Islet of Langerhans (tissue), 1 donor: ENCODE measurements around the gene TNXB.
"Not testable (repeated sequence)": the region's sequence is repeated elsewhere in the genome, so short reads cannot be mapped to it uniquely, and the experiment has no call there.

Experiments
- FAIRE-seq: peaks from one replicate; lab custom pipeline; 2011; peaks lifted over from hg19 to GRCh38; lab: Jason Lieb, UNC

Gene TNXB

GRCh38 chr6:32085759-32086459 is 23.2 kb downstream of the TNXB start:
- FAIRE-seq, result no peak

DNA sequence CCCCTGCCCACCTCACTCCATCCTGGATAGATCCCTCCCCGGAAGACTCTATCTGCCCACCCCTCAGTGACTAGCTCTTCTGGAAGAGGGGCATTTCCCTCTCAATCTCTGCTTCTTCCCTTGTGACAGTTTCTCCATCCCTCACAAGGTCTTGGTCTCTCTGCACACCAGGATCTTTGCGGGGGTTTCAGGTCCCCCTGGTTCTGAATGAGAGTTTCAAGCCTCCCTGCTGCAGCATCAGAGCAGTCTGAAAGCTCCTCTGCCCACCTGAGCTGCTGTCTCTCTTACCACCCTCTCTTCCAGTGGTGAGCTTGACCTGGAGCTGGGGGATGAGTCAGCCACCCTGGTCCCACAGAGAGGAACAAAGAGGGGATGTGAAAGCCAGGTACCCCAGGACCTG is 24.4 kb downstream of the TNXB start:
- no peak for FAIRE-seq

GRCh38 chr6:32083812-32084768 is 25.0 kb downstream of the TNXB start:
- no peak for FAIRE-seq

- no peak for FAIRE-seq
These were observed 26.2 kb downstream of the TNXB start for GRCh38 chr6:32082935-32083334.

DNA sequence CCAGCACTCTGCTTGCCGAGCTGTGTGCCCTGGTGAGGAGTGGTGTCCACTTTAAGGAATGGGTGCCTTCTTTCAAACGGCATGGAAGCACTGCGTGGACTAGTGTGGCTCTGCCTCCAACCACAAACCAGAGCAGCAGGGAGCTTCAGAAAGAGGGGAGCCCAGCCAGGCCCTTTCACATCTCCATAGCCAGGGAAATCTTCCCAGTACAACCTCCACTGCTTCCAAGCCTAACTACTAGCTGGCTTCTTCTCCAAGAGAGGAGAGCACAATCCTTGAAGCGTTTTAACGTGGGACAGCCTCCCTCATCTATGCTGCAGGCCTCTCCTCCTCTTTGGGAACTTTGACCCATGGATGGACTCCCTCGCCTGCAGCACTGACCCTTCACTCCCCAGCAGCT is 26.7 kb downstream of the TNXB start:
- FAIRE-seq, result no peak

- FAIRE-seq, result no peak
These were observed 27.8 kb downstream of the TNXB start for GRCh38 chr6:32081168-32081990.

- FAIRE-seq, result no peak
These were observed 29.4 kb downstream of the TNXB start for GRCh38 chr6:32079566-32080290.

DNA sequence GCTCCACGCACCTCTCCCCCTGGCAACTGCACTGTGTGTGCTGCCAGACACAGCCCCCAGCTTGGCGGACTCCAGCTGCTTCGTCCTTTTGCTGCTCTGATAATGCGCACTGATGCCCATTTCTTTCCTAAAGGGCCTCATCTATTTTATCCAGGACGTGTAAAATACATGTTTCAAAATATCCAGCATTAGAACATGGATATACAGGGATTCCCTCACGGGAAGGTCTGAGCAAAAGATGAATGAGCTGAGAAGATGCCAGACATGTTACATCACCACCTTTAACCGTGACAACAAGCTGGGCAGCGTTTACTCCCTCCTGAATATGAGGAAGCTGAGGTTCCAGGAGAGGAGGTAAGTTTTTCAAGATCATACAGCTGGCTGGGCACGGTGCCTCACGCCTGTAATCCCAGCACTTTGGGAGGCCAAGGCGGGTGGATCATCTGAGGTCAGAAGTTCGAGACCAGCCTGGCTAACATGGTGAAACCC is 32.8 kb downstream of the TNXB start:
- FAIRE-seq, result no peak

GRCh38 chr6:32075781-32076180 is 33.4 kb downstream of the TNXB start:
- FAIRE-seq, result no peak

- no peak for FAIRE-seq
These were observed 34.1 kb downstream of the TNXB start for GRCh38 chr6:32074996-32075532.

GRCh38 chr6:32073613-32074012 is 35.5 kb downstream of the TNXB start:
- no peak for FAIRE-seq

GRCh38 chr6:32073101-32073500 is 36.0 kb downstream of the TNXB start:
- FAIRE-seq, result no peak

GRCh38 chr6:32070814-32071543 is 38.2 kb downstream of the TNXB start:
- FAIRE-seq, result no peak

- no peak for FAIRE-seq
These were observed 39.1 kb downstream of the TNXB start for GRCh38 chr6:32069878-32070515.

GRCh38 chr6:32069460-32069859 is 39.7 kb downstream of the TNXB start:
- no peak for FAIRE-seq

- no peak for FAIRE-seq
These were observed 40.3 kb downstream of the TNXB start for GRCh38 chr6:32068867-32069266.

DNA sequence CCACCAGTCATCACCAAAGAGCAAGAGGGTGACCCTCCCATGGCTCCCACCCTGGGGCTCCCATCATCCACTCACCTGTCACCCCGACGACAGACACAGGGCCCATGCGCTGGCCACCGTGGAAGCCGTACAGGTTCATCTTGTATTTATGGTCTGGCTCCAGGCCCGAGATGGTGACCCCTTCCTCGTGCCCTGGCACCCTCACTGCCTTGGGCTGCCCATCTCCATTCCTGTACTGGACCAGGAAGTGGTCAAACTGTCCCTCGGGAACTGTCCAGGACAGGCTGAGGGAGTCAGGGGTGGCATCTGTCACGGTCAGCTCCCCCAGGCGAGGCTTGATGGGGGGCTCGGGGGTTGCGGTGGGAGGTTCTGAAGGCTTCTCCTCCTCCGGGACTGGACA is 40.8 kb downstream of the TNXB start:
- FAIRE-seq, result not testable (repeated sequence)

DNA sequence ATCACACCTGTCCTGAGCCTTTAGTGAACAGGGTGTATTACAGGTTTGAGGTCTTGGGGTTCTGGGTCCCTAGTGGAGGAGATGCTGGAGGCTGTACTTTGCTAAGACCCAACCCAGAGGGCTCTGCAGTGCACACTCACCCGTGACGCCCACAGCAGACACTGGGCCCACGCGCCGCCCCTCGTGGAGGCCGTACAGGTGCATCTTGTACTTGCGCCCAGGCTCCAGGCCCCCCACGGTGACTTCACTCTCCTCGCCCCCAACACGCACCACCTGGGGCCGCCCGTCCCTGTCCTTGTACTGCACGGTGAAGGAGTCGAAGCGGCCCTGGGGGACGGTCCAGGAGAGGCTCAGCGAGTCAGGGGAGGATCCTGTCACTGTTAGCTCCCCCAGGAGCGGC is 41.6 kb downstream of the TNXB start:
- not testable (repeated sequence) for FAIRE-seq

GRCh38 chr6:32064706-32065105 is 44.4 kb downstream of the TNXB start:
- no peak for FAIRE-seq

DNA sequence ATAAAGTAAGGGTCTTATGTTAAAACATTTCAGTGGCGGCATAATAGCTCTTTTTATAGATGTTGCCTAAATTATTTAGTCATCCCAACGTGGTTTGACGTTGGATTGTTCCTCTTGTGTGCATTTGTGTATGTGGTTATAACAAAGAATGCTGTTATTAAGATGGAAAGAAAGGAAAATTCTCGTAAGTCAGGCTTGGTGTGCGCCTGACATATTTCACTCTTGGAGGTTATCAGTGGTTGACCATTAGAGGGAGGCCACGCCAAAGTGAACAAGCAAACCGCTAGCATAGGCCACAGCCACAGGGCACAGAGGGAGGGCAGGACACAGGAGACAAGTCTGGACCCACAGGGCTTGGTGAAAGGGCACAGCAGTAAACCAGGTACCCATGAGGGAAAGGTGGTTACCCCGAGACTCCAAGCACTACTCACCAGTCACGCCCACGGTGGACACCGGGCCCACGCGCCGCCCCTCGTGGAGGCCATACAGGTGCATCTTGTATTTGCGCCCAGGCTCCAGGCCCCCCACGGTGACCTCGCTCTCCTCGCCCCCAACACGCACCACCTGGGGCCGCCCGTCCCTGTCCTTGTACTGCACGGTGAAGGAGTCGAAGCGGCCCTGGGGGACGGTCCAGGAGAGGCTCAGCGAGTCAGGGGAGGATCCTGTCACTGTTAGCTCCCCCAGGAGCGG is 48.0 kb downstream of the TNXB start:
- FAIRE-seq, result no peak
